BJ (cell line): ENCODE measurements around the gene TMPO. TPM values are rescaled to one million over a fixed set of nuclear protein-coding genes. Genes with fewer than 3 reads are reported as not detected.
A peak's percentile ranks its signal among the peaks of the same experiment; 100 is the strongest.

Experiments used
- CTCF ChIA-PET: fragments of 350-600 bp; formaldehyde crosslinking; extraction: SDS; loops from one replicate; lab custom pipeline; 2021; ENCODE audit warnings: antibody characterized with exemption, inconsistent platforms; lab: Yijun Ruan, JAX
- POLR2A ChIA-PET: fragments of 300-600 bp; sonication (Branson Sonifier 250); formaldehyde crosslinking; extraction: SDS; loops from one replicate; lab custom pipeline; 2021; ENCODE audit warnings: antibody characterized with exemption; lab: Charles Lee
- DNase-seq: peaks from one replicate; pipeline ENCODE4 v3.0.0-alpha.2; 2011; ENCODE audit warnings: low read depth
- H3K27me3 ChIP-seq: 2 replicates; pipeline ENCODE4 v1.6.0; 2011; ENCODE audit warnings: low read length; ENCODE audit not compliant: control insufficient read depth, insufficient read depth
- H3K36me3 ChIP-seq: 2 replicates; pipeline ENCODE4 v1.5.1; 2011; ENCODE audit warnings: low read length; ENCODE audit not compliant: control insufficient read depth, insufficient read depth
- H3K4me3 ChIP-seq: 2 replicates; pipeline ENCODE4 v1.5.1; 2011; ENCODE audit warnings: low read depth, mild to moderate bottlenecking, control low read depth, low read length
- CTCF ChIP-seq: IDR thresholded peaks from 2 replicates; pipeline ENCODE4 v1.5.1; 2011; ENCODE audit warnings: low read depth, mild to moderate bottlenecking, control low read depth, inconsistent platforms, low read length, moderate library complexity; ENCODE audit not compliant: insufficient read depth
- polyA plus RNA-seq: library from polyadenylated mRNA; depleted of rRNA; stranded (reverse); fragments of >200 nt; gene quantifications from 2 replicates; pipeline ENCODE4 v1.2.3, GENCODE V29; 2011

The TMPO gene
- polyA plus RNA-seq, 1 experiment: 22.7 TPM

- H3K36me3 ChIP-seq: no peaks in the 10 kb centered on the region
- H3K27me3 ChIP-seq: no peaks in the 10 kb centered on the region
- DNase-seq: no peak
- no peak overlapping the region for H3K4me3 ChIP-seq
- ChIA-PET CTCF (interaction anchor here (1.0 to 1.1 kb wide), 2 partner anchors 14 to 24 kb away, joined by 3 to 4 read pairs; no protein-coding TSS in a partner anchor), POLR2A (no interaction called here)
- 0 out of 2 replicates have a peak, but pooled peaks have one; percentile 15 for TF ChIP-seq CTCF
These were observed 75.8 kb downstream of the TMPO start for GRCh38 chr12:98591209-98591608.

GRCh38 chr12:98592825-98593322 is 77.5 kb downstream of the TMPO start:
- ChIA-PET CTCF (interaction anchor here (1.0 to 2.6 kb wide), 3 partner anchors 26 to 59 kb away, joined by 3 to 9 read pairs (median 3); partner anchors contain the start of gene IKBIP), POLR2A (interaction anchor here (0.5 to 0.9 kb wide), 6 partner anchors 12 to 174 kb away, joined by 4 to 11 read pairs (median 5); no protein-coding TSS in a partner anchor)
- H3K27me3 ChIP-seq: no peaks in the 10 kb centered on the region
- no peak for DNase-seq
- peaks cover 2% of the 10 kb centered on the region for H3K36me3 ChIP-seq
- TF ChIP-seq CTCF: no peak
- peak overlapping the region; percentile 93 for H3K4me3 ChIP-seq

- TF ChIP-seq CTCF: no peak
- Histone ChIP-seq H3K36me3 (peaks cover 6% of the 10 kb centered on the region), H3K27me3 (no peaks in the 10 kb centered on the region), H3K4me3 (peak within 1 kb of the TSS; percentile 93)
- CTCF ChIA-PET: interaction anchor here (1.3 to 2.6 kb wide), 5 partner anchors 9 to 58 kb away, joined by 3 to 9 read pairs (median 4); partner anchors contain the start of gene IKBIP
- peak; percentile 92 for DNase-seq
- POLR2A ChIA-PET: interaction anchor here (0.5 to 1.0 kb wide), 8 partner anchors 9 to 175 kb away, joined by 3 to 11 read pairs (median 4); no protein-coding TSS in a partner anchor
These were observed 78.1 kb downstream of the TMPO start, which contains the start of gene SLC25A3 for GRCh38 chr12:98593351-98594049. Gene SLC25A3 (plus strand): TSS chr12:98593686. CDS start chr12:98593979, 293 bp downstream.

- no peak for DNase-seq
- Histone ChIP-seq H3K36me3 (peaks cover 6% of the 10 kb centered on the region), H3K27me3 (no peaks in the 10 kb centered on the region), H3K4me3 (peak overlapping the region; percentile 93)
- ChIA-PET POLR2A (interaction anchor here (0.5 to 1.0 kb wide), 4 partner anchors 9 to 112 kb away, joined by 3 to 10 read pairs (median 3); partner anchors contain the start of genes APAF1 and IKBIP), CTCF (interaction anchor here (0.6 to 2.6 kb wide), 8 partner anchors 10 to 109 kb away, joined by 3 to 9 read pairs (median 4); partner anchors contain the start of gene IKBIP)
- TF ChIP-seq CTCF: no peak
These were observed 78.9 kb downstream of the TMPO start for GRCh38 chr12:98594050-98594835.
